HG03066 (cell line): Measurements from ENCODE around the gene ALDH1L1.

Source experiments
- ATAC-seq: cut with Tn5 transposase; IDR thresholded peaks from one replicate; pipeline ENCODE4 v1.9.1; 2021; ENCODE audit warnings: low read depth; ENCODE audit not compliant: unreplicated experiment

The ALDH1L1 gene

GRCh38 chr3:126061301-126062032, 118.9 kb downstream of the ALDH1L1 start:
- no peak for ATAC-seq

GRCh38 chr3:126060613-126061145, 119.7 kb downstream of the ALDH1L1 start:
- ATAC-seq: no peak

- ATAC-seq: no peak
Measured at GRCh38 chr3:126058666-126059065, 121.7 kb downstream of the ALDH1L1 start.

- no peak for ATAC-seq
Measured at GRCh38 chr3:126057936-126058335, 122.5 kb downstream of the ALDH1L1 start.

GRCh38 chr3:126057501-126057819, 122.9 kb downstream of the ALDH1L1 start:
- ATAC-seq: no peak

GRCh38 chr3:126056681-126057500, 123.5 kb downstream of the ALDH1L1 start:
- no peak for ATAC-seq

GRCh38 chr3:126056088-126056487, 124.3 kb downstream of the ALDH1L1 start:
- no peak for ATAC-seq

GRCh38 chr3:126054870-126055269, 125.5 kb downstream of the ALDH1L1 start:
- no peak for ATAC-seq

- no peak for ATAC-seq
Measured at GRCh38 chr3:126053949-126054569, 126.3 kb downstream of the ALDH1L1 start.
